Spleen (tissue), 11 donors: ENCODE results near the gene GUCY1A2. TPM values are rescaled to one million over a fixed set of nuclear protein-coding genes. Genes with fewer than 3 reads are reported as not detected.

Experiments
- DNase-seq: peaks from one replicate; pipeline ENCODE4 v3.0.0-alpha.2; 2020
- H3K27ac ChIP-seq, 8 donors: fragments of 200-600 bp; sonication (generic) in 7 of 8; 1 replicate in 4 of 8; 2 replicates in 4 of 8; pipeline versions ENCODE4 v1.5.0 to v1.8.0; 2016 to 2021; ENCODE audit warnings: inconsistent platforms in 4 of 8, mild to moderate bottlenecking in 4 of 8, moderate library complexity in 1 of 8
- H3K27me3 ChIP-seq, 7 donors: fragments of 200-600 bp; sonication (generic) in 6 of 7; replicated peaks in 1 of 7; 1 replicate in 4 of 7; 2 replicates in 3 of 7; pipeline versions ENCODE4 v1.5.0 to v1.8.0; 2016 to 2021; ENCODE audit warnings: inconsistent platforms in 3 of 7, mild to moderate bottlenecking in 1 of 7
- H3K36me3 ChIP-seq, 6 donors: fragments of 200-600 bp; sonication (generic) in 5 of 6; 1 replicate in 4 of 6; 2 replicates in 2 of 6; pipeline versions ENCODE4 v1.5.0 to v1.8.0; 2016 to 2021; ENCODE audit warnings: inconsistent platforms in 2 of 6
- H3K4me1 ChIP-seq, 6 donors: fragments of 200-600 bp; sonication (generic) in 5 of 6; 1 replicate in 3 of 6; 2 replicates in 3 of 6; pipeline versions ENCODE4 v1.5.0 to v1.8.0; 2016 to 2021; ENCODE audit warnings: inconsistent platforms in 3 of 6
- H3K4me3 ChIP-seq, 8 donors: fragments of 200-600 bp; sonication (generic) in 7 of 8; 1 replicate in 4 of 8; 2 replicates in 4 of 8; pipeline versions ENCODE4 v1.5.0 to v1.8.0; 2016 to 2021; ENCODE audit warnings: inconsistent platforms in 4 of 8, mild to moderate bottlenecking in 4 of 8, moderate library complexity in 2 of 8
- H3K9me3 ChIP-seq, 8 donors: fragments of 200-600 bp; sonication (generic) in 7 of 8; 1 replicate in 4 of 8; 2 replicates in 4 of 8; pipeline versions ENCODE4 v1.5.0 to v1.8.0; 2016 to 2021; ENCODE audit warnings: inconsistent platforms in 4 of 8
- CTCF ChIP-seq, 11 experiments: fragments of 200-600 bp in 7 of 11; fragments of 450-650 bp in 4 of 11; sonication (generic) in 4 of 11; IDR thresholded peaks in 8 of 11; conservative IDR thresholded peaks in 3 of 11; 1 replicate in 7 of 11; 2 replicates in 4 of 11; pipeline versions ENCODE4 v1.4.0 to v1.8.0; 2016 to 2021; ENCODE audit warnings: antibody characterized with exemption in 11 of 11, inconsistent platforms in 4 of 11, mild to moderate bottlenecking in 1 of 11
- POLR2A ChIP-seq, 3 donors: fragments of 450-650 bp; IDR thresholded peaks; one replicate each; pipeline ENCODE4 v1.5.1; 2017; ENCODE audit warnings: antibody characterized with exemption in 3 of 3, mild to moderate bottlenecking in 1 of 3
- POLR2AphosphoS5 ChIP-seq, 3 donors: sonication (generic); formaldehyde crosslinking; IDR thresholded peaks; one replicate each; pipeline ENCODE4 v1.5.1; 2017; ENCODE audit warnings: antibody characterized with exemption in 3 of 3
- WGBS, 5 donors: extraction: QIAGEN DNeasy Blood & Tissue Kit in 3 of 5; methylation state at CpG; one replicate each; pipeline versions ENCODE4 v1.1.5 to v1.1.7; 2013 to 2018; 5-methylcytosine and 5-hydroxymethylcytosine counted together
- intact Hi-C: fragments of 100-400 bp; cut with DNase I; formaldehyde crosslinking; loops from one replicate; pipeline ENCODE4 v1.15.0; 2023; ENCODE audit warnings: low total_unique reads
- polyA plus RNA-seq, 3 donors: library from polyadenylated mRNA; stranded (reverse); fragments of 200-250 nt; gene quantifications; one replicate each; pipeline ENCODE4 v1.2.1, GENCODE V29; 2013
- total RNA-seq, 7 donors: library from RNA; depleted of rRNA in 3 of 7; stranded (reverse); fragments of >200 nt in 3 of 7; fragmentation: NEBNext Ultra II Directional in 4 of 7; extraction: Animal tissue kit (Norgen Biotek cat#: 25700) in 4 of 7; gene quantifications; one replicate each; pipeline versions ENCODE4 v1.1.0 to v1.2.1, GENCODE V29; 2016 to 2021
- donor health status: healthy with polysubstance abuse.
- donor health status: DM: no; HTN: no; CAD: no; lungs with moderate emphysema.
- donor health status: DM: no; HTN: no; CAD: no.
- donor health status: Bipolar disorder and iron deficiency.
- donor health status: healthy.
- donor health status: DM: no; HTN: no; CAD: no.
- donor health status: DM: yes; HTN: yes; CAD: no.

GUCY1A2 gene
- total and polyA plus RNA-seq, 10 donors = 0.32 to 64.0 (median 17.6) TPM

- Histone ChIP-seq H3K27me3 (no peaks in the 10 kb centered on the region), H3K9me3 (peaks cover 0 to 13% (median 7%) of the 10 kb centered on the region in 8 donors), H3K36me3 (no peaks in the 10 kb centered on the region), H3K4me3 (no peak overlapping the region), H3K4me1 (no peaks in the 10 kb centered on the region), H3K27ac (no peak overlapping the region)
- TF ChIP-seq CTCF (IDR thresholded peaks at IDR 0.05 in 8 of 11, conservative IDR thresholded peaks at IDR 0.05 in 3 of 11) (no peak), POLR2A (IDR thresholded peaks at IDR 0.05) (no peak), POLR2AphosphoS5 (IDR thresholded peaks at IDR 0.05) (no peak)
- intact Hi-C loops = no loop called here
- 70 to 88% (median 83%) methylated on average over 1 of the region's 1 CpG for WGBS, 5 donors
- DNase-seq = no peak
Measured at GRCh38 chr11:107044503-107044902, 26.2 kb upstream of the GUCY1A2 start.

GRCh38 chr11:107043242-107044006, 25.1 kb upstream of the GUCY1A2 start:
- H3K27me3 ChIP-seq = no peaks in the 10 kb centered on the region
- intact Hi-C loops = no loop called here
- no peaks in the 10 kb centered on the region for H3K36me3 ChIP-seq
- H3K9me3 ChIP-seq = peaks cover 0 to 13% (median 2%) of the 10 kb centered on the region in 8 donors
- 45 to 65% (median 51%) methylated on average over 4 of the region's 4 CpGs for whole genome bisulfite sequencing, 5 donors
- H3K4me1 ChIP-seq = no peaks in the 10 kb centered on the region
- TF ChIP-seq CTCF (IDR thresholded peaks at IDR 0.05 in 8 of 11, conservative IDR thresholded peaks at IDR 0.05 in 3 of 11) = no peak
- TF ChIP-seq POLR2AphosphoS5 (IDR thresholded peaks at IDR 0.05) = no peak
- no peak for TF ChIP-seq POLR2A (IDR thresholded peaks at IDR 0.05)
- no peak overlapping the region for H3K4me3 ChIP-seq
- DNase-seq = no peak
- no peak overlapping the region for H3K27ac ChIP-seq

GRCh38 chr11:107042748-107043147, 24.5 kb upstream of the GUCY1A2 start:
- TF ChIP-seq CTCF (IDR thresholded peaks at IDR 0.05 in 8 of 11, conservative IDR thresholded peaks at IDR 0.05 in 3 of 11) = no peak
- Histone ChIP-seq H3K27ac (no peak overlapping the region), H3K9me3 (peaks cover 0 to 13% (median 1%) of the 10 kb centered on the region in 8 donors), H3K27me3 (no peaks in the 10 kb centered on the region), H3K4me3 (no peak overlapping the region), H3K36me3 (no peaks in the 10 kb centered on the region), H3K4me1 (no peaks in the 10 kb centered on the region)
- no peak for DNase-seq
- intact Hi-C loops = no loop called here
- 63 to 78% (median 72%) methylated on average over 4 of the region's 4 CpGs for WGBS, 5 donors

GRCh38 chr11:107041088-107041444, 22.8 kb upstream of the GUCY1A2 start:
- WGBS, 5 donors = 85 to 91% (median 86%) methylated on average over 1 of the region's 1 CpG
- intact Hi-C loops = no loop called here
- TF ChIP-seq POLR2A (IDR thresholded peaks at IDR 0.05) (no peak), POLR2AphosphoS5 (IDR thresholded peaks at IDR 0.05) (no peak), CTCF (IDR thresholded peaks at IDR 0.05 in 8 of 11, conservative IDR thresholded peaks at IDR 0.05 in 3 of 11) (no peak)

More at GRCh38 chr11:107041088-107041444, 22.8 kb upstream of the GUCY1A2 start:
- Histone ChIP-seq H3K27me3 (no peaks in the 10 kb centered on the region), H3K9me3 (peaks cover 0 to 13% (median 1%) of the 10 kb centered on the region in 8 donors), H3K4me3 (no peak overlapping the region), H3K27ac (no peak overlapping the region), H3K4me1 (no peaks in the 10 kb centered on the region), H3K36me3 (no peaks in the 10 kb centered on the region)
- DNase-seq = no peak
